ENCODE measurements around the gene NUDCD3. TPM values are rescaled to one million over a fixed set of nuclear protein-coding genes. Genes with fewer than 3 reads are reported as not detected.

NUDCD3 gene
- total RNA-seq, 1 donor from 2014 or later: 35.4 TPM

- Histone ChIP-seq H3K4me1 (no peaks in the 10 kb centered on the region), H4K20me1 (ENCODE audit: low read depth) (no peaks in the 10 kb centered on the region), H3K27me3 (peaks cover 24% of the 10 kb centered on the region), H3K4me2 (no peak overlapping the region), H2AFZ (replicated peaks) (no peak overlapping the region), H3K36me3 (no peaks in the 10 kb centered on the region), H3K79me2 (ENCODE audit: low read depth) (no peaks in the 10 kb centered on the region), H3K9me3 (ENCODE audit: low read depth) (no peaks in the 10 kb centered on the region), H3K4me3 (no peak overlapping the region), H3F3A (ENCODE audit: low read depth) (no peaks in the 10 kb centered on the region), H3K9ac (no peak overlapping the region), H3K27ac (no peak overlapping the region)
- H3K9me3 Mint-ChIP-seq: peaks cover 7% of the 10 kb centered on the region
- no peak for TF ChIP-seq EZH2phosphoT487 (IDR thresholded peaks at IDR 0.05)
- peaks cover 3% of the 10 kb centered on the region for H3K27me3 Mint-ChIP-seq (ENCODE audit: insufficient read depth, low read depth)
- H3K36me3 Mint-ChIP-seq: no peaks in the 10 kb centered on the region
- no peak overlapping the region for H3K4me3 Mint-ChIP-seq
- H3K4me1 Mint-ChIP-seq: no peaks in the 10 kb centered on the region
- no peak overlapping the region for H3K27ac Mint-ChIP-seq
- DNase-seq (ENCODE audit: low spot score): no peak
Observed at GRCh38 chr7:44338600-44338999, 151.9 kb downstream of the NUDCD3 start.

GRCh38 chr7:44336491-44336890 is 154.0 kb downstream of the NUDCD3 start:
- peaks cover 7% of the 10 kb centered on the region for H3K9me3 Mint-ChIP-seq
- Histone ChIP-seq H3K9me3 (ENCODE audit: low read depth) (no peaks in the 10 kb centered on the region), H4K20me1 (ENCODE audit: low read depth) (no peaks in the 10 kb centered on the region), H3K4me3 (no peak overlapping the region), H3K27me3 (peaks cover 24% of the 10 kb centered on the region), H3K36me3 (no peaks in the 10 kb centered on the region), H3K27ac (no peak overlapping the region), H3K4me1 (no peaks in the 10 kb centered on the region), H3F3A (ENCODE audit: low read depth) (no peaks in the 10 kb centered on the region), H3K4me2 (no peak overlapping the region), H3K79me2 (ENCODE audit: low read depth) (no peaks in the 10 kb centered on the region), H3K9ac (no peak overlapping the region), H2AFZ (replicated peaks) (peak overlapping the region; percentile 5)
- H3K4me3 Mint-ChIP-seq: no peak overlapping the region
- TF ChIP-seq EZH2phosphoT487 (IDR thresholded peaks at IDR 0.05): no peak
- TF ChIP-seq, protein P1, sequence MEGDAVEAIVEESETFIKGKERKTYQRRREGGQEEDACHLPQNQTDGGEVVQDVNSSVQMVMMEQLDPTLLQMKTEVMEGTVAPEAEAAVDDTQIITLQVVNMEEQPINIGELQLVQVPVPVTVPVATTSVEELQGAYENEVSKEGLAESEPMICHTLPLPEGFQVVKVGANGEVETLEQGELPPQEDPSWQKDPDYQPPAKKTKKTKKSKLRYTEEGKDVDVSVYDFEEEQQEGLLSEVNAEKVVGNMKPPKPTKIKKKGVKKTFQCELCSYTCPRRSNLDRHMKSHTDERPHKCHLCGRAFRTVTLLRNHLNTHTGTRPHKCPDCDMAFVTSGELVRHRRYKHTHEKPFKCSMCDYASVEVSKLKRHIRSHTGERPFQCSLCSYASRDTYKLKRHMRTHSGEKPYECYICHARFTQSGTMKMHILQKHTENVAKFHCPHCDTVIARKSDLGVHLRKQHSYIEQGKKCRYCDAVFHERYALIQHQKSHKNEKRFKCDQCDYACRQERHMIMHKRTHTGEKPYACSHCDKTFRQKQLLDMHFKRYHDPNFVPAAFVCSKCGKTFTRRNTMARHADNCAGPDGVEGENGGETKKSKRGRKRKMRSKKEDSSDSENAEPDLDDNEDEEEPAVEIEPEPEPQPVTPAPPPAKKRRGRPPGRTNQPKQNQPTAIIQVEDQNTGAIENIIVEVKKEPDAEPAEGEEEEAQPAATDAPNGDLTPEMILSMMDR (IDR thresholded peaks at IDR 0.05): no peak
- TF ChIP-seq EZH2 (IDR thresholded peaks at IDR 0.05): no peak
- H3K27me3 Mint-ChIP-seq (ENCODE audit: insufficient read depth, low read depth): peaks cover 6% of the 10 kb centered on the region
- no peaks in the 10 kb centered on the region for H3K36me3 Mint-ChIP-seq
- no peaks in the 10 kb centered on the region for H3K4me1 Mint-ChIP-seq
- no peak for DNase-seq (ENCODE audit: low spot score)
- H3K27ac Mint-ChIP-seq: no peak overlapping the region

DNA sequence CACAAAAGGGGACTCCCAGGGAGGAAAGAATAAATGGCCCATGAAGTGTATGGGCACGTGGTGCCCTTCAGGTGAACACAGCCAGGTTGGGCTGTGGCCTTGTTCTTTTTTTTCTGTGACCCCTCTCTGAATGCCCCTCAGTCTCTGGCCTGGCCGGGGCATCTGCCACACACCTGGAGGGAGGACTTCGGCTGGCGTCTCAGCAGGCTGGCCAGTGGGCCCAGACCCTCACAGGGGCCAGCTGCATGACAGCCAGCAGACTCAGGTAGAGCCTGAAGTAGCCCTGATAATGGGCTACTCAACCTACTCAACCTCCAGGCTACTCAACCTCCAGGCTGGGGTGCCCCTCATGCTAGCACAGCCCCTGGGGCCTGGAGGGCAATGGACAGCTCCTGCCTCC is 155.3 kb downstream of the NUDCD3 start:
- peaks cover 24% of the 10 kb centered on the region for H3K27me3 ChIP-seq
- peaks cover 7% of the 10 kb centered on the region for H3K9me3 Mint-ChIP-seq
- no peaks in the 10 kb centered on the region for H3K36me3 ChIP-seq
- H3K4me3 ChIP-seq: no peak overlapping the region
- H3K9ac ChIP-seq: no peak overlapping the region
- no peak overlapping the region for H3K4me3 Mint-ChIP-seq
- no peaks in the 10 kb centered on the region for H3F3A ChIP-seq (ENCODE audit: low read depth)
- no peaks in the 10 kb centered on the region for H3K4me1 Mint-ChIP-seq
- no peaks in the 10 kb centered on the region for H4K20me1 ChIP-seq (ENCODE audit: low read depth)
- H3K9me3 ChIP-seq (ENCODE audit: low read depth): no peaks in the 10 kb centered on the region
- H3K36me3 Mint-ChIP-seq: no peaks in the 10 kb centered on the region
- DNase-seq (ENCODE audit: low spot score): no peak
- no peak overlapping the region for H3K27ac ChIP-seq
- H3K4me1 ChIP-seq: no peaks in the 10 kb centered on the region
- H3K27me3 Mint-ChIP-seq (ENCODE audit: insufficient read depth, low read depth): peaks cover 6% of the 10 kb centered on the region
- no peak for TF ChIP-seq EZH2phosphoT487 (IDR thresholded peaks at IDR 0.05)
- TF ChIP-seq, protein P1 (IDR thresholded peaks at IDR 0.05): no peak
- no peak for TF ChIP-seq EZH2 (IDR thresholded peaks at IDR 0.05)
- H3K79me2 ChIP-seq (ENCODE audit: low read depth): no peaks in the 10 kb centered on the region
- H3K4me2 ChIP-seq: no peak overlapping the region
- no peak overlapping the region for H3K27ac Mint-ChIP-seq
- no peak overlapping the region for H2AFZ ChIP-seq (replicated peaks)

- Mint-ChIP-seq H3K27ac (no peak overlapping the region), H3K9me3 (peaks cover 7% of the 10 kb centered on the region), H3K4me1 (no peaks in the 10 kb centered on the region), H3K4me3 (no peak overlapping the region), H3K27me3 (ENCODE audit: insufficient read depth, low read depth) (peaks cover 6% of the 10 kb centered on the region), H3K36me3 (no peaks in the 10 kb centered on the region)
- H3K4me2 ChIP-seq: no peak overlapping the region
- H3K27me3 ChIP-seq: peaks cover 24% of the 10 kb centered on the region
- no peak overlapping the region for H3K4me3 ChIP-seq
- no peak overlapping the region for H3K9ac ChIP-seq
- DNase-seq (ENCODE audit: low spot score): no peak
- no peak overlapping the region for H3K27ac ChIP-seq
- H3K9me3 ChIP-seq (ENCODE audit: low read depth): no peaks in the 10 kb centered on the region
- no peaks in the 10 kb centered on the region for H3K36me3 ChIP-seq
- H3F3A ChIP-seq (ENCODE audit: low read depth): no peaks in the 10 kb centered on the region
- no peaks in the 10 kb centered on the region for H4K20me1 ChIP-seq (ENCODE audit: low read depth)
- no peaks in the 10 kb centered on the region for H3K4me1 ChIP-seq
- H3K79me2 ChIP-seq (ENCODE audit: low read depth): no peaks in the 10 kb centered on the region
- TF ChIP-seq, protein P1 (IDR thresholded peaks at IDR 0.05): no peak
- no peak for TF ChIP-seq EZH2phosphoT487 (IDR thresholded peaks at IDR 0.05)
- no peak for TF ChIP-seq EZH2 (IDR thresholded peaks at IDR 0.05)
- no peak overlapping the region for H2AFZ ChIP-seq (replicated peaks)
Observed at GRCh38 chr7:44334734-44335097, 155.7 kb downstream of the NUDCD3 start.
